ENCODE measurements around the gene SMIM38.

The SMIM38 gene

DNA sequence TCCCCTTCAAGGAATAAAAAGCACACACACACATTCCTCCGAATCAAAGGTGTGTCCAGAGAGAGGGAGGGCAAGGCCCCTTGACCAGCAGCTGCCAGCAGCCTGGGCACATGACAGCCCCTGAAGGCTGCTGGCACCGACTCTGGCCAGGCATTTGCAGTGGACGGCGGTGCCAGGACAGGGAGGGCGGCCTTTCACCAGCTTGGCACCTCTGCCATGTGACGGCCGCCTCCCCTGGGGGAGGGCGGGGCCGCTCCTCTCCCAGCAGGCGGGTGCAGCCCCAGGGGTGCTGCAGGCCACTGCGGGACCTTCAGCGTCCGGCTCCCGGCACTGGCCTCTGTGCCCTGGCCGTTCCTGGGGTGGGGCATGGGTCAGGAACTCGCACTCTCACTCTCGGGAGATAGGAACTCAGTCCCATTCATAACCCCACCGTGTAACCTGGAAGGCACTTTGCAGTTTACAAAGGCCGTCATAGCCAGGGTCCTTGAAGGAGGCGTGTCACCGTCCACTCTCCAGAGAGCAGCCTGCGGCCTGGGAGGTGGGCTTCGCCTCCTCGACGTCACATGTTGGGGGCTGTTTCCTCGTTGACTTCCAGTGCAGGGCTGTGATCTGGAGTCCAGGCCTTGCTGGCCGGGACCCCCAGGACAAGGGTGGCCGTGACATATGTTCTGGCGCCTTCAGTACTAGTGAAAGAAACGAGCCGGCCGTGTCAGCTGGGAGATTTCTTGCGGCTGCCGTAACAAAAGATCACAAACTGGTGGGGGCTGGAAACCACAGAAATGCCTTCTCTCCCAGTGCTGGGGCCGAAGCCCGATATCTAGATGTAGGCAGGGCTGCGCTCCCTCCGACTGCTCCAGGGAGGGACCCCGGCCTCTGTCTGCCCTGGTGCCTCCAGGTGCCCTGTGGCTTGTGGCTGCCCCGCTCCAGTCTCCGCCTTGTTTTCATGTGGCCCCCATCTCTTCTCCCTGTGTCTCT is 39.9 kb upstream of the SMIM38 start:
- FAIRE-seq (no peak), DNase-seq (ENCODE audit: insufficient read length, low spot score) (no peak)
- TF ChIP-seq, protein P1, sequence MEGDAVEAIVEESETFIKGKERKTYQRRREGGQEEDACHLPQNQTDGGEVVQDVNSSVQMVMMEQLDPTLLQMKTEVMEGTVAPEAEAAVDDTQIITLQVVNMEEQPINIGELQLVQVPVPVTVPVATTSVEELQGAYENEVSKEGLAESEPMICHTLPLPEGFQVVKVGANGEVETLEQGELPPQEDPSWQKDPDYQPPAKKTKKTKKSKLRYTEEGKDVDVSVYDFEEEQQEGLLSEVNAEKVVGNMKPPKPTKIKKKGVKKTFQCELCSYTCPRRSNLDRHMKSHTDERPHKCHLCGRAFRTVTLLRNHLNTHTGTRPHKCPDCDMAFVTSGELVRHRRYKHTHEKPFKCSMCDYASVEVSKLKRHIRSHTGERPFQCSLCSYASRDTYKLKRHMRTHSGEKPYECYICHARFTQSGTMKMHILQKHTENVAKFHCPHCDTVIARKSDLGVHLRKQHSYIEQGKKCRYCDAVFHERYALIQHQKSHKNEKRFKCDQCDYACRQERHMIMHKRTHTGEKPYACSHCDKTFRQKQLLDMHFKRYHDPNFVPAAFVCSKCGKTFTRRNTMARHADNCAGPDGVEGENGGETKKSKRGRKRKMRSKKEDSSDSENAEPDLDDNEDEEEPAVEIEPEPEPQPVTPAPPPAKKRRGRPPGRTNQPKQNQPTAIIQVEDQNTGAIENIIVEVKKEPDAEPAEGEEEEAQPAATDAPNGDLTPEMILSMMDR (IDR thresholded peaks at IDR 0.05; ENCODE audit: insufficient read depth, missing control alignments) = no peak

DNA sequence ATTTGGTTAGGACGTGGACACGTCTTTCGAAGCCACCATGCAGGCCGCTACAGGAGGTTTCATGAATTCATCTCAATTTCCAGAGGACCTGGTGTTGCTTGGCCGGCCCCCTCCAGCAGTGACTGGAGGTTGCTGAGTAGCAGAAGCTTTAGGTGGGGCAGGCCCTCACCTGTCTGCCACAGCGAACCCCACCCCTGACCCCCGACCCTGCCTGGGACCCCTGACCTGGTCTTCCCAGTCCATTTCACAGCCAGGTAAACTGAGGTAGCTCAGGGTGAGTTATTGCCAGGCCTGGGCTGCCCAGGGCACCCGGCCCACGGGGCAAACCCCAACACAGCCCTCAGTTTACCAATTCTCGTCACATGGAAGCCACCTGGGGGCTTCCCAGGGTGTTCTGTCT is 39.1 kb upstream of the SMIM38 start:
- no peak for FAIRE-seq
- no peak for DNase-seq (ENCODE audit: insufficient read length, low spot score)
- TF ChIP-seq, protein P1 (IDR thresholded peaks at IDR 0.05; ENCODE audit: insufficient read depth, missing control alignments) = no peak

DNA sequence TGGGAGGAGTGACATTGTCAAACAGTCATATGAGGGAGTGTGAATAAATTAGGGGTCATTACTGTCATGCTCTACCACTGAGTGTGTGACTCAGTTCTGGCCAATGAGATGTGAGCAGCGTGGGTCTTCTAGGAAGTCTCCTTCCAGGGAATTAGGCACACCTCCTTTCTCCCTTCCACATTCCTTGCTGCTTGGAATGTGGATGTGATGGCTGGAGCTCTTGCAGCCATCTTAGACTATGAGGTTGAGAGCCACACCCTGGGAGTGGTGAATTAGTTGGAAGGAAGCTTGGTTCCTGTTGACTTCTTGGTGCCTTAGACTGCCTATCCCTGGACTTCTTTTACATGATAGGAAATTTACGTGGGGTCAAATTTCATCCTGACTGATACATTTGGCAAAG is 36.5 kb upstream of the SMIM38 start:
- no peak for DNase-seq (ENCODE audit: insufficient read length, low spot score)
- FAIRE-seq = no peak
- TF ChIP-seq, protein P1 (IDR thresholded peaks at IDR 0.05; ENCODE audit: insufficient read depth, missing control alignments) = no peak

DNA sequence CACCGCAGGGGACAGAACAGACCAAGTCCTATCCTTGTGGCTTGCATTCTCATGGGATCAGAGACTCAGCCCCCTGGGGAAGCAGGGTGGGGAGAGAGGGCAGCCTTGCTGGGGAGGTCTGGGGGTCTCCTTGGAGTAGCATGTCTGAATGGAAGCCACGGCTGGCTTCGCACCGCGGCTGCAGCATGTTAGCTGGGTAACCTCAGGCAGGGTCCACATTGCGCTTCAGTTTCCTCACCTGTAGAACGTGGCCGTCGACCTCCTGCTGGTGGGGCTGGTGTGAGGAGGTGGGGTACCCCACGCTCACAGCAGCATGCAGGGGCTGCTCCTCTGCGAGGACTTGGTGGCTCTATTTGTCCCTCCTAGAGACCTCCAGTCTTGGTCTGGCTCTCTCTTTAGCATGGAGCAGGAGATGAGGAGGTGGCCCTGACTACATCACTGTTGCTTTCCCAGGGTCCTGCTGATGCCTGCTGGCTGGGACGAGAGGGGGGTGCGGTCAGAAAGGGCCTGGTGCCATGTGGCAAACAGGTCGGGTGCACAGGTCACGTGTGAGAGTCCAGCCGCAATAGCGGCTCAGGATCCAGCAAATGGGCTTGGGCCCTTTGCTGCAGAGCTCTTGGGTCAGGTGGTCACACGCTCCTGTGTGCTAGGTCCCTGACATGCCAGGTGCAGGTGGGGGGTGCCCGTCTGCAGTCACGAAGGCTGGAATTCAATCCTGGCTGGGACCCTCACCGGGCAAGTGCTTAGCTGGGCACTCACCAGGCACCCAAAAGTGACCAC is 35.4 kb upstream of the SMIM38 start:
- DNase-seq (ENCODE audit: insufficient read length, low spot score) (no peak), FAIRE-seq (no peak)
- TF ChIP-seq, protein P1 (IDR thresholded peaks at IDR 0.05; ENCODE audit: insufficient read depth, missing control alignments) = no peak

DNA sequence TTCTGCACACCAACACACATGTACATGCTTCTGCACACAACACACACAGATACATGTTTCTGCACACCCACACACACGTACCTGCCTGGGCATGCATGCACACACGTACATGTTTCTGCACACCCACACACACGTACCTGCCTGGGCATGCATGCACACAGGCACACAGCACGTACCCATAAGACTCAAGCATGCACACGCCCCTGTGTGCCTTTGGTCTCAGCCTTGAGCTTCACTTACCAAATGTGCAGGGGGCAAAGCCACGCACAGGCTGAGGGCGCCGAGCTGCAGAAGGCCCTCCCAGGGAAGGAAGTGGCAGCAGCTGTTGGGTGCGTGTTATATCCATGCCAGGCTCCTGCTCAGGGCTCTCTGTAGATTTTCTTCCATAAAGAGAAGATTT is 34.7 kb upstream of the SMIM38 start:
- DNase-seq (ENCODE audit: insufficient read length, low spot score) (no peak), FAIRE-seq (no peak)
- TF ChIP-seq, protein P1 (IDR thresholded peaks at IDR 0.05; ENCODE audit: insufficient read depth, missing control alignments) = no peak

DNA sequence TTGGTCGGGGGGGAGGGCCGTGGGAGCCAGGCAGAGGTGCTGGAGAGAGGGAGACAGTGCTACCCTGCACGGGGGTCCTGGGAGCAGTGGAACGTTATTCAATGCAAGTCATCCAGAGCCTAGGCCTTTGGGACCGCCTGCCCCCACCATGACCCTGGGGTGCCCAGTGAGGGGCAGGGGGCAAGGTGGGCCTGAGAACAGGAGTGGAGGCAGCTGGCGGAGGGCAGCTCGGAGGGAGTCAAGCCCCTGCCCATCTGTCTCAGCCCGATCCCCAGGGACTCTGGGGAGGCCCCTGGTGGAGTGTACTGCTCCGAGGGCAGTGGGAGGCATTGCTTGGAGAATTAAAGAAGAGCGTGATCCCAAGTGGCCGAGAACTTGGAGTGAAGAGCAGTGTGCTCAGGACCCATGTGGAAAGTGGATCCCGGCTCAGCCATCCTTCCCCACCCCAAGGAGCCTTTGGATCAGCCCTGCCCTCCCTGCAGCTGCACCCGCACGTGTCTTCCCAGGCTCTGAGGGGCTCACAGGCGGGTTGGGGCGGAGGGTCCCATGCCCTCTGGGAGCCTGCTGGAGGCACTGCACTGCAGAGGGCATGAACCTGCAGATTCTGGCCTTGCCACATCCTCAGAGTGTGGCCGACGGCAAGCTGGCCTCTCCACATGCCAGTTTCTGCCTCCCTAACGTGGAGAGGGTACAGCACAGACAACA is 34.0 kb upstream of the SMIM38 start:
- TF ChIP-seq, protein P1 (IDR thresholded peaks at IDR 0.05; ENCODE audit: insufficient read depth, missing control alignments) = no peak
- no peak for DNase-seq (ENCODE audit: insufficient read length, low spot score)
- no peak for FAIRE-seq
